GM21576 (cell line): ENCODE data around the gene TPSB2.
"Not testable (repeated sequence)": the region's sequence is repeated elsewhere in the genome, so short reads cannot be mapped to it uniquely, and the experiment has no call there.

Source experiments
- ATAC-seq: cut with Tn5 transposase; IDR thresholded peaks from one replicate; pipeline ENCODE4 v1.9.1; 2021; ENCODE audit warnings: mild to moderate bottlenecking, moderate library complexity; ENCODE audit not compliant: unreplicated experiment

The TPSB2 gene

DNA sequence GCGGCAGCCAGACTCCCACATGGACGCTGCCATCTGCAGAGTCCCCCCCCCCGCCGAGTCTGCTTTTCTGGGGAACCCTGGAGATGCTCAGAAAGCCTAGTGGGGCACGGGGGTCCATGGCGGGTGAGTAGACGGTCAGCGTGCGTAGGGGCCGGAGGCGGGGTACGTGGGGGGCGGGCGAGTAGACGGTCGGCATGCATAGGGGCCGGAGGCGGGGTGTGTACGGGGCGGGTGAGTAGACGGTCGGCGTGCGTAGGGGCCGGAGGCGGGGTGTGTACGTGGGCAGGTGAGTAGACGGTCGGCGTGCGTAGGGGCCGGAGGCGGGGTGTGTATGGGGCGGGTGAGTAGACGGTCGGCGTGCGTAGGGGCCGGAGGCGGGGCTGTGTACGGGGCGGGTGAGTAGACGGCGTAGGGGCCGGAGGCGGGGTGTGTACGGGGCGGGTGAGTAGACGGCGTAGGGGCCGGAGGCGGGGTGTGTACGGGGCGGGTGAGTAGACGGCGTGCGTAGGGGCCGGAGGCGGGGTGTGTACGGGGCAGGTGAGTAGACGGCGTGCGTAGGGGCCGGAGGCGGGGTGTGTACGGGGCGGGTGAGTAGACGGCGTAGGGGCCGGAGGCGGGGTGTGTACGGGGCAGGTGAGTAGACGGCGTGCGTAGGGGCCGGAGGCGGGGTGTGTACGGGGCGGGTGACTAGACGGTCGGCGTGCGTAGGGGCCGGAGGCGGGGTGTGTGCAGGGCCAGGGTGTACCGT, 44.4 kb downstream of the TPSB2 start:
- not testable (repeated sequence) for ATAC-seq

DNA sequence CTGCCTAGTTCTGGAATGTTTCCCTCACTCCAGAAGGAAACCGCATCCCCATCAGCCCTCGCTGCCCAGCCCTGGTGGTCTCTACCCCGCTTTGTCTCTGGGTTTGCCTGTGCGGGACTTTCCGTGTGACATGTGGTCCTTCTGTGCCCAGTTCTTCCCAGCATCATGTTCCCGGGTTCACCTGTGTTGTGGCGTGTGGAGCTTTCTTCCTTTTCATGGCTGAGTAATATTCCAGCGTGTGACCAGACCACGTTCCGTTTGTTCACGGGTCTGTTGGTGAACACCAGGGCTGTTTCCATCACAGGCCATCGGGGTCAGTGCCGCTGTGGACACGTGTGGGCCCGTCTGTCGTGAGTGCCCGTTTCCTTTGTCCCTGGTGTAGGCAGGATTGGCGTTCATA, 45.0 kb downstream of the TPSB2 start:
- ATAC-seq: no peak

DNA sequence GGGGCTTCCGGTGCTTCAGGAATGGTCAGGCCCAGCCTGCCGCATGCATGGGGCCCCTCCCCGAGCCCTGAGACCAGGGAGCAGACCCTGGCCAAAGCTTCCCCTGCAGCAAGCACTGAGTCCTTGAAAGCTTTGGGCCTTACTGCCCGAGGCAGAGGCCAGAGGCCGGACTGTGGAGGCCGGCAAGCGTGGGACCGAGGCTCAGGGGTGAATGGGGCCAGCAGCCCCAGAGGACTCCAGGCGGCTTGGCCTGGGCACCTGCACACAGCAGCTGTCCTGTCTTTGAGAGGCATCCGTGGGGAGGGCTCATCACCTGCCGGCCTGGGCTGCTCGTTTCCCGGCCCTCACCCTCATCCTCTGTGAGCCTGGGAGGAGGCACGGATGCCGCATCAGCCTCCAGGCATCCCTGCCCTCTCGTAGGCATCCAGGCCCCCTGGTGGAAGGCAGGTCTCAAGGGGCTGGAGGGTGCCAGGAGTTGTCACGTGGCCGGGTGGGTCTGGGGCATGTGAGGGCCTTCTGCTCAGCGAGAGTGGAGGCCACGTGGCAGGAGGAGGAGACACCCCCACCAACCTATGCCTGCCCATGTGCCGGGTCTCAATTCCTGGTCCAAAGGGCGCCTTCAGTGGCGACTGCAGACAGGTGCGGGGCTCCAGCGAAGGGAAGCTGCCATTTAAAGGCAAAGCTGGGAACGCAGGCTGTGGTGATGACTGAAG, 45.7 kb downstream of the TPSB2 start:
- no peak for ATAC-seq

DNA sequence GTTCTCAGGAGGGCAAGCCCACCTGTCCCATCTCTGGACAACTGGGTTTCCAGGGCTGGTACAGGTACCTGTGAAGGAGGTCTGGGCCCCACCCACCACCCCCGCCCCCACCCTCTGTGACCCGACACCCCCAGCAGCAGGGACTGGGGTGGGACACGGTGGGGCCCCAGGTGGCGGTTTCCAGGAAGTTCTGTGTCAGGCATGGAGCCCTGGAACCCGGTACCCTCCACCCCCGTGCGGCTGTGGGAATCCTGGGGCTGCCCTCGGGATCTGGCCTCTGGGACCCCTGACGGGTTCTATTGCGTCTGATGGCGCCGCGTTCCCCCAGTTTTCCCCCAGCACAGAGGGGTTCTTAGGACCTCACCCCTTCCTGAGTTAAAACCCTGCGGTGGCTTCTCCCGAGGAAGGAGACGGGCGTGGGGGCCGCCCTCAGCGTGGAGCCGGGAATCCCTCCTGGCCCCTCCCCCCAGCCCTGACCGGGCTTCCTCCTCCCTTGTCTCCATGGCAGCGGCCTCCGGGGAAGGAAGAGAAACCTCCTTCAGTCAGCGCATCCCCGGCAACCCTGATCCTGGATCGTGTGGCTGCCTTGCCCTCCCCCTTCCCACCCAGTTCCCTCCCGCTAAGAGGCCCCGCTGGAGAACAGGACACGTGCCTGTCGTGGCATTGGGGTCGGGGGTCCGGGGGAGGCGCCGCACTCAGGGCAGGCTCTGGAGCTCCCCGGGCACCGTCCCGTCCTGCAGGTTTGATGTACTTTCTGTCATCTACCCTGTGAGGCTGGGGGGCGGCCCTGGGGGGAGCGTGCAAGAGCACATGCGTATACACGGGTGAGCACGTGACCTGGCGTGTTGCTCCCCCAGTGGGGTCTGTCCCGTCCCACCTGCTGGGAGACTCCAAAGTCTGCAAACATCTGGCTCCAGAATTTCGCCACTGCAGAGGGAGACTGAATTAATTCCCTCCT, 46.8 kb downstream of the TPSB2 start:
- ATAC-seq: no peak

GRCh38 chr16:1182316-1182671, 47.7 kb downstream of the TPSB2 start:
- ATAC-seq: no peak

GRCh38 chr16:1181404-1182315, 48.3 kb downstream of the TPSB2 start:
- no peak for ATAC-seq

- ATAC-seq: no peak
Measured at GRCh38 chr16:1180549-1181403, 49.2 kb downstream of the TPSB2 start.
